ENCODE measurements around the gene KNCN.

KNCN gene

DNA sequence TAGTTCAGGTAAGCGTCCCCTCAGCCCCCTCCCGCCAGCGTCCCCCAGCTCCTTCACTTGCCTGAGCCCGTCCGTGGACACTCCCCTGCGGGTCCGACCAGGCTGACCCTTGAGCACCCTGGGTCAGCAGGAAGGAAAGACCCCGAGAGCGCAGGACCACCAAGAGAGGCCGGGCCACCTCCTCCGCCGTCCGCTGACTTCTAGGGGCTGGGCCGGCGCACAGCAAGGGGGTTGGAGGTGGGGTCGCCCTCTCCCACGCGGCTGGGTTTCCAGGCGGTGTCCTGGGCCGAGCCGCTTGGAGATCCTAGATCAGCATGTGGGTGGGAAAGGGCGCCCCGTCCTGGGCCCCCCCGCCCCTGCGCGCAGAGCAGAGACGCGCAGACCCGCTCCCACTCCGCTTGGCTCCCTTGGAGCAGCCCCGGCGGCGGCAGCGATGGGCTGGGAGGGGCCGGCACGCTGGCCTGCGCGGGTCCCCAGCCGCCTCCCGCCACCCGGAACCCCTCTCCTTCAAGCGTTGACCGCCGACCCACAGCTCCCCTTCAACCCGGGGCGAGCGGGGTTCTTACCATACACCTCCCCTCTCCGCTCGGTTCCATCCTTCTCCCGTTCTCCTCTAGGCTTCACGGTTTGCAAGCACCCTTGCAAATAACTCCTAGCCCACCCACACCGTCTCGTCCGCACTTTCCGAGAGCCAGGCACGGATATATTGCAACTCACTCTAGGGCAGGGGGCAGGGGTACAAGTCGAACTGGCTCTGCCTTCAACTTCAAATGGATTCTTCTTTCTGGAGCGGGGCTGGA is 7.5 kb downstream of the KNCN start:
- DNase-seq, result no peak

DNA sequence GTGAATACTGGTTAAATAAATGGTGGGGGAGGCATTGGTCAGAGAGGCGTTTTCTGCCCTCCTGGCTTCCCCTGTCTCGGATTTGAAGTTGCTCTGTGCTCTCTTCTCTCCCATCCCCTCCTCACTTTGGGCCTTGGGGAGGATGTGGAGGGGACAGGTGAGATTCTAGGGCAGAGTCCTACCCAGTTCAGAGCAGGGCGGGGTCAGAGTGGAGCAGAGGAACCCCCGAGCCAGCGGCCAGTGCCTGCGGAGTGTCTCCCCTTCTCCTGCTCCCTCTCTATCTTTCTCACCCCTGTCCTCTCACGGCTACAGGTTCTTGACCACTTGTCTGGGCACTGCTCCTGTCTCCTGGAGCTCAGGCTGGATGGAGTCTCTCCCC is 8.1 kb downstream of the KNCN start:
- DNase-seq, result no peak

DNA sequence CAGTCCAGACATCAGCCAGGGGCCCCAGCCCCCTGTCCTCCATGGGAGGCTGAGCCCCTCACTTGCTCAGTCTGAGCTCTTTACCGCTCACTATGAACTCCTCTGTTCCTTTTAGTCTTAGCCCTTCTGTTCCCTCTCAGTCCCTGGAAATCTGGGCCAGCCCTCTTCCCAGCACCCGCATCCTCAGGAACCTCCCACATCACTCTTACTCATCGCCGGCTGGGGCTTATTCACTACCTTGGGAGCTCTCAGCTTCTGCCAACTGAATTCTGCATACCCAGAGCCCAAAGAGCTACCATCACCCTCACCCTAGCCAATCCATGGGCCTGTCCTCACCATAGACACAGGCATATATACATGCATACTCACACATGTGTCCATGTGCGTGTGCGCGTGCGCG is 11.5 kb downstream of the KNCN start:
- no peak for DNase-seq

DNA sequence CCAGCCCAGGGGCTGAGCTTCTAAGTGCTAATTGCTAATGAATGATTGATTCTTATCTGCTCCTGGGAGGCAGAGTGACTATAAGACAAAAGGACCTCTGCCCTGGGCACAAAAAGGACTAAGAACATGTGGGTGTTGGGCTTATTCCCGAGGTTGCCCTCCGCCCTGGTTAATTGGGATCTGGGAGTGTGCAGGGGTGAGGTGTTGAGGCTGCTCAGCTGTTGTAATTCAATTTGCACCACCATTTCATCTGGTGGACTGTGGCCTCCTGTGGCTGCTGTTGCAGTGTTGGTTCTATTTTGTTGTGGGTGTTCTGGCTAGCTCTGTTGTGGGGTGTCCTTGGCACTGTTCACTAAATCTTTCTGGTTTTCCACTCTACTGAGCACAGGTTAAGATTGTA is 13.3 kb downstream of the KNCN start:
- DNase-seq, result no peak

DNA sequence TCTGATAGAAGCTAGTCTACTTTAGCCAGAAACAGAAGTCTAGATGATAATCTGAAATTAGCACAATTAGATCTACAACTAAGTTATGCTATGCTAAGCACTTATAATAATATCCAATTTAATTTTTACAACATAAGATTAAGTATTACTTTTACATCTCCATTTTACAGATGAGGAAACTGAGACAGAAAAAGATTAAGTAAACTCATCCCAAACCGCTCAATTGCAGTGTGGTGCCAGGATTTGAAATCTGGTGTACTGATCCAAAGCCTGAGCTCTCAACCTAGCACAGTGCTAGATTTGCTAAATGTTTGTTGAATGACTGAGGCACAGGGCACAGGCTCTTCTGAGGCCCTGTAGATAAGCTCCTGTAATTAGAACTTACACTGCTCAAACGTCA is 13.8 kb downstream of the KNCN start:
- DNase-seq, result no peak

DNA sequence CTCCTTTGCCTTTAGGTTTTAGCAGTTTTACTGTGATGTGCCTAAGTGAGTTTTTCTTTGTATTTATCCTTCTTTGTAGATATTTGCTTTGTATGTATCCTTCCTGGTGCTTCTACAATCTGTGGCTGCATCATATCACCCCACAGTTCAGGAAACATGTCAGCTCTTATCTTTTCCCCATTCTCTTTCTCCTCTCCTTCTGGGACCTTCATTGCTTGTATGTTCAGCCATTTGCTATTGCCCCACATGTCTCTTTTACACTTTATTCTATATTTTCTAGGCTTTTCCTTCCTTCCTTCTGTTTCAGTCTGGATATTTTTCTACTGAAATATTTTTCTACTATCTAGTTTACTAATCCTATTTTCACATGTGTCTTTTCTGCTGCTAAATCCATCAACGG is 14.9 kb downstream of the KNCN start:
- no peak for DNase-seq

DNA sequence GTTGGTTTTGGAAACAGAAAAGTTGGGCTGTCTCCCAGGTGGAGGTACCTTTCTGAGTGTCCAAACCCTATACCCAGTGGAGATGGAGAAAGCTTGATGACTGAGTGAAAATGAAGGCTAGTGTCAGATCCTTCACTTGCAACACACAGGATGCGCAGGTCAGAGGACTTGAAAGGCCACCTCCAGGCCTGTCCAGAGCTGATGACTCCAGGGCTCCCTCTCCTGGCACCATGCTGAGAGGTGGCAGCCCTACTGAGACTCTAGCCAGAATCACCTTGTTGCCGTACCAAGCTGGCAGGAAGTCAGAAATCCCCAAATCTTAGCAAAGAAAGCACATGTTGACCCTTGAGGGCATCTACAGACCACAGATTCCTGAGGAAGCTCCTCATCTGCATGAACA is 16.4 kb downstream of the KNCN start:
- DNase-seq, result peak; percentile 37

DNA sequence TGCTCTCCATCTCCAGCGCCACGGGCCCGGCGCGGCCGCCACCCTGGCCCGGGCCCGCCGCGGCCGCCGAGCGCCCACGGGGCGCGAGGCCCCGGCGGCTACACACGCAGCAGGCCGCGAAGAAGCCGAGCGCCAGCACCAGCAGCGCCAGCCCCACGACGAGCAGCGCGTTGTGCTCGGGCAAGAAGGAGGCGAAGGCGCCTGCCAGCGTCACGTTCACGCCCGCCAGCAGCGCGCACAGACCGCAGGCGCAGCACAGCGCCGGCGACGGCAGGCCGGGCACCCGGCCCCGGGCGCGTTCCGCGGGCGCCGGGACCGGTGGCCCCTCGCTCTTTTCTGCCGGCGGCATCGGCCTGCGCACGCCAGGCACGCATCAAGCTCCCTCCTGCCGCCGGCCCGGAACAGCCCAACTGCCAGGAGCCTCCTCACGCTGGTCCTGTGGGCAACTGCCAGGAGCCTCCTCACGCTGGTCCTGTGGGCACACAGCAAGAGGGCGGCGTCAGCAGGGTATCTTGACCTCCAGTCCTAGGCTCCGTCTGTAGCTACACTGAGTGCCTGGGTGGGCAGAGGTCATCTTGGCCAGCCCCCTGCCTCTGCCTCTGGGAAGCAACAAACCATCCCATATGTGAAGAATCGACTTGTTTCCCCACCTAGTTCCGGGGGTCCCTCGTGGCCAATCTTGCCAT is 18.1 kb downstream of the KNCN start:
- DNase-seq, result peak; percentile 35

DNA sequence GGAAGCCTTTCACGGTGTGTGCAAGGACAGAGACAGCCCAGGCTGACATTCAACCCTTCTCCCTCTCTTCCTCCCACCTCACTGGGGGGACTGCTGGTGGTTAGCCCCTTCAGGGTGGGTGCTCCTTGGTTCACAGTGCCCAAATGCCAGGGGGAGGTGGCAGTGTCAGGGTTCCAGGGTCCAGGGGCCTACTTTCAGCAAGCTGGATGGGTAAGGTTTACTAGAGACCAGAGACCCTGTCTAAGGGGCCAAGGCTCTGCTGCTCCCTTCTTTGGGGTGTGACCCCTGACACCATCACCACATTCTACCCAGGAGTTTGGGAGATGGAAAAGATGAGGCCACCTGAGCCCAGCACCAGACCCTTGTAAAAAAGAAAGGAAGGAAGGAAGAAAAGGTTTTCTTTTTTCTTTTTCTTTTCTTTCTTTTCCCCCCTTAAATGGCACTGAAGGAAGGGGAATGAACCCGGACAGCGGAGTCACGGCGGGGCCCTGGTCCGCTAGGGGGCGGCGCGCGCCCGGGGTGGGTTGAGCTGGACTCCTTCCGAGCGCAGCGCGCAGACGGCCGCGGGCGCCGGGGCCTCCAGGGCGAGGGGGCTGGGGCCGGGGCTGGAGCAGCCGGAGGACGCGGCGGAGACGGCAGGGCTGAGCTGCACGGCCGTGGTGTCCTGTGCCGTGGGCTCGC is 18.8 kb downstream of the KNCN start:
- peak; percentile 58 for DNase-seq

DNA sequence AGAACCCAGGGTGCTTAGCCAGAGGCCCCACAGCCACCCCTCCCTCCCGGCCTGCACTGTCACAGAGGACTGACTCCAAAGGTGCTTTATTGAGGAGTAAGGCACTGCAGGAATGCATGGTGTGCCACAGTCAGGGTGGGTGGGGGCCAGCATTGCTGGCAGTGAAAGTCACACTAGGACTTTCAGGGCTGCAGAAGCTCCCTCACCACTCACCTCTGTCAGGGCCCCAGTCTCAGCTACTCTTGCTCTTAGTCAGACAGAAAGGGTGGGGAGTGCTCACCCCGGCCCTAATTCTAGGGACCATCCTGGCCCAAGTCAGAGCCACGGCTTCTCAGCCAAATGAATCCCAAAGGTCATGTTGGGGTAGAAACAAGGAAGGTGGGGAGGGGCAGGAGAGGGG is 19.4 kb downstream of the KNCN start:
- no peak for DNase-seq

DNA sequence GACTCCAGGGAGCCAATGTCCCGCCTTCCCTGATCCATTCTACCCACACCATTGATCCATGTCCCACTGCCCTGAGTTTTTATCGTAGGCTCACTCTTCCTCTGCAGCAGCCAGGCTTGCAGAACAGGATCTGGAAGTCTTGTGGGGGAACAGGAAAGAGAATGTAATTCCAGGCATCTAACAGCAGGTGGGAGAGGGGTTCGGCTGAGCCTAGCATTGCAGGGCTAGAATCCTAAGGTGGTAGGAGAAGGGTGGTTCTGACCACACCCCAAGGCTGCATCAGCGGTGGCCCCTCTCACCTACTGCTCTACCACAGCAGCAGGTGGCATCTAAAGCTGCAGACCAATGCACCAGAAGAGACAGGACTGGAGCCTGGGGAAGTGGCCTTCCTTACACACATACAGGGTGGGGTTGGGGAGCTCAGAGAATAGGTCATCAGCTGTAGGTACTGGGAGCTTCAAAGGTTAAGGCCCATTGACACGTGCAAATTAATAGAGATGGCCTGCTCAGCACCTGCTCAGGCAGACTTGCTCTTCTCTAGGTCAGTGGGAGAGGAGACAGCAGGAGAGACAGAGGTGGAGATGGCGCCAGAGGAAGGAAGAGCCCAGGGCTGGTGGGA is 20.5 kb downstream of the KNCN start:
- DNase-seq, result no peak

DNA sequence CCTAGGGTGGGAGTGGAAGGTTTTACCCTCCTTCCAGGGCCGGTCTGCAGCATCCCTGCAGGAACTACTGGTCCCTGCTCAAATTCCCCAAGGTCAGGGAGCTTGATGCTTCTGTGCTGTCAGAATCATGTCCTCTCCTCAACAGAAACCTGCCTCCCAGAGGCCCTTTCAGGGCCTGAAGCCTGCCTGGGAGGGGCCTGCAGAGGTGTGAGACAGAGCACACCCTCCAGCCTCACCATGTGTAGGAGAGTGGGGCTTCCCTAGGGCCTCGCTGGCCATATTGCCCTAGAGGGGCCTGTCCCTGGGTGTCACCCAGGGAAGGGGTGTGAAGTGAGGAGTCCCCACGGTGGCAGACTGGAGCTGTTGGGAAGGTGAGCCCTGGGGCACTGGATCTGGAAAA is 21.1 kb downstream of the KNCN start:
- no peak for DNase-seq

DNA sequence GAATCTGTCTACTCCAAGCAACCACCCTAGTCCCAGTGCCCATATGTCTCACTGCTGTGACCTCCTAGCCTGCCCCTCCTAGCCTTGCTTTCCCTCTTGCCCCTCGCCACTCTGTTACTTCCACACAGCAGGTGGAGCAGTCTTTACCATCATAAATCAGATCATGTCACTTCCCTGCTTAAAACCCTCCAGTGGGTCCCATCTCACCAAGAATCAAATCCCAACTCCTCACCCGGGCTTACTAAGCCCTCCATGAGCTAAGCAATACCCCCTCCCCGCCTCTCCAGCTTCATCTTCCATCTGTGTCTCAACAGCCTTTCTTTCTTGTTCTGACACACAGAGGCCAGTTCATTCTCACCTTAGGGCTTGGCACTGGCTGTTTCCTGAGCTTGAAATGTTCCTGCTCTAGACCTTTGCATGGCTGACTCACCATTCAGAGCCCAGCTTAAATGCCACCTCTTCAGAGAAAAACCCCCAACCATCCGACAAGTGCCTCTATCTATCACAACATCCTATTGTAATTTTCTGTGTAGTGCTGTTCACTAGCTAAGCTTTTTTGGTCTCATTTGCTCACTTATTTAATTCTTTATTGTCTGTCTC is 22.3 kb downstream of the KNCN start:
- DNase-seq, result no peak

DNA sequence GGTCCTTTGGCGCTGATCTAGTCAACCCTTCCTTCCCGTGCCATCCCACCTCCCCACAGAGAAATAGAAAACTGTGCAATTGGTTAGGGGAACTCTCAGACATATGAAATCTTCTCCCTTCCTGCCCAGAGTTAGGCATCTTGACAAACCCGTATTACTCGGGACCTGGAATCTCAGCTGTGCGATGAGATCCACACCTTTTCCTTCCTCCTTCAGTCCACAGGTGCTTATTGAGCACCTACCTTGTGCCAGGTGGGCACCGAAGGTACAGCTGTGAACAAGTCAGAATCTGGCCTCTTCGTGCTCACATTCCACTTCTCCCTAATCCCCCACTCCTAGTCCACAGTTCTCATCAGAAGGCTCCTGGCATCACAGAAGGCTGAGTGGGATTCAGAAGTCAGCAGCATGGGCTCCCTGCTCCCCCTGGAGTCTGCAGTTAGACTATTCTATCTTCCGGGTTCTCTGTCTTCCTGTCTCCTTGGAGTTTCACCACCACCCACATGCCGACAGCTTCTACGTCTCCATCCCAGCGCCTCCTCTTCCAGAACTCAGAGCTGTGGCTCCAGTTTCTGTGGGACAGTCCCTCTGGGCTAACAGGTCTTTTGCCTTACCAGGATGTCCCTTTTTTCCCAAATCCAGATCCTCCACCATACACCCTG is 23.0 kb downstream of the KNCN start:
- DNase-seq, result peak; percentile 36

DNA sequence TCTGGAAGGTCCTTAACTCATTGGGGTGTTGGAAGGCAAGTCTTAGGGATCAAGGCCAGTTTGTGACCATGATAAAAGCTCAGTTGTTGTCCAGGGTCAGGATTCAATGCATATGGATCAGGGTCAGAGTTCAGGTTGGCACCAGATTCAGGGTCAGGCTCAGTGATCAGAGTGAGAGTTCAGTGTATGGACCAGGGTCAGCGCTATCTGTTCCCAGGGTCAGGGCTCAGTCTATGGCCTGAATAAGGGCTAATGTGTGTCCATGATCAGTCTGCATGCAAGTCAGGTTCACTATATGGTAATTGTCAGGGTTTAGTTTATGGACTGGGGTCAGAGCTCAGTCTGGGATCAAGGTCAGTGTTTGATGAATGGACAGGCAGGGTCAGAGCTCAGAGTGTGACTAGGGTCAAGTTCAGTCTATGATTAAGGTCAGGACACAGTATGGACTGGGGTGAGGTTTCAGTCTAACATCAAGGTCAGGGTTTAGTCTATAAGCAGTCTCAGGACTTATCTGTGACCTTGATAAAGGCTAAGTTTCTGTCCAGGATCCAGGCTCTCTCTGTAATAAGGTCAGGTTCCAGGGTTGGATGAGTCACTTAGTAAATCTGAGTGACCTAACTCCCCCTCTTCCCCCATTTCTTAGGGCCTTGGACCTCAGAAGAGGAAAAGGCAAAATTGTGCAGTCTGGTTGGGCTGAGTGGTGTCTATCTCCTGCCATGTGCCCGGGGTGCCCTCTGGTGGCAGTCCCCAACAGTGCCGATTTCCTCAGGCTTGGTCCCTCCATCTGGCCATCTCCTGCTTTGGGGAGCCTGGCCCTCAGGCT is 23.8 kb downstream of the KNCN start:
- peak; percentile 80 for DNase-seq

DNA sequence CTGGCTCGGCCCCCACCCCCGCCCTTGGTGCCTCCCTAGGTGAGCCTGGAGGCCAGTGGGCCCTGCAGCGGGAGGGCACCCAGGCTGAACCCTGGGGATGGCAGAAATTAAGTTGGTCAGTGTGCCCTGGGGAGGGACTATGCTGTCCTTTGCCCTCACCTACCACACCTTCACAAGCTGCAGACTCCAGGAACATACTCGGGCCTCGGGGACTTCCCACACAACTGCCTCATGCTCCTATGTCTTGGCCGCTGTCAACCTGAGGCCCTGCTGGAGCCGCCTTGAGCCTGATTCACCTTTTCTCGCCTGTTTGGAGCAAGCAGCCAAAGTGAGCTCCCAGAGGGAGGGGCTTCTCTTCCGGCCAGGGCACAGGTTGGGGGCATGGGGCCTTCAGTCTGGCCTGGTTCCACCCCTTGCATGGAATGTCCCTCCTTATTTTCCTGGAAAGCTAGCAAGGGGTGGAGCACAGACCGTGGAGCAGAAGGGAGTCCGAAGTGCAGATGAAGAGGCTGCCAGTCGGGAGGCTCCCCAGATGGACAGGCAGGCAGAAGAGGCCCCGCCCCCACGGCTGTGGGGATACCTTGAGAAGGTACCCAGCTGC is 24.7 kb downstream of the KNCN start:
- DNase-seq, result no peak

DNA sequence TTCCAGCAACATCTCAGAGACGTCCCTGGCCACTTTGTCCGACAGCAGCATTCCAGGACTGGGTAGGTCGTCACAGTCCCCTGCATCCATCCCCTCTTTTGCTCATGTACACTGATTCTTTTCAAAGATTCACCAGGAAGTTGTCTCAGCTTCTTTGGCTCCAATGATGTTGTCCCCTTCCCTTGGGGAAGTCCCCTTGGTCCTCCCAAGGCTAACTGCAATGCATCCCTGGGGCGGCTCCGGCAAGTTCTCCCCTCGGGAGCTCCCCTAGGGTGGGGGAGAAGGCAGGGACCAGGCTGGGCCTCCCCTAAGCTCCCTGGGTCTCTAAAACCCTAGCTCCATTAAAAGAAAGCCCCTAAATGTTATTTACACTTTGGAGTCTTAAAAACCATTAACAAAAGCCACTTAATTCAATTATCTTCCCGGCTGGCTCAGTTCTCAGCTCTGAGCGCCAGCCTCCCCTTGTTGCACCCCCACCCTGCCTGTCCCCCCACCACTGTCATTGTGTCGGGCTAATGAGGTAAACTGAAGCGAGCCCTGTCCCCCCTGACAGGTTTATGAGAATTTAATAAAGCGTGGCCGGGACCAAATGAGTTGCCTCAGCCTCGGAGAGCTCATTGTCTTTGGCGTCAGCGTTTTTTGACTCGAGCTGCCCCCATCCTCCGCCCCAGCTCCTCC is 25.3 kb downstream of the KNCN start:
- DNase-seq, result no peak

DNA sequence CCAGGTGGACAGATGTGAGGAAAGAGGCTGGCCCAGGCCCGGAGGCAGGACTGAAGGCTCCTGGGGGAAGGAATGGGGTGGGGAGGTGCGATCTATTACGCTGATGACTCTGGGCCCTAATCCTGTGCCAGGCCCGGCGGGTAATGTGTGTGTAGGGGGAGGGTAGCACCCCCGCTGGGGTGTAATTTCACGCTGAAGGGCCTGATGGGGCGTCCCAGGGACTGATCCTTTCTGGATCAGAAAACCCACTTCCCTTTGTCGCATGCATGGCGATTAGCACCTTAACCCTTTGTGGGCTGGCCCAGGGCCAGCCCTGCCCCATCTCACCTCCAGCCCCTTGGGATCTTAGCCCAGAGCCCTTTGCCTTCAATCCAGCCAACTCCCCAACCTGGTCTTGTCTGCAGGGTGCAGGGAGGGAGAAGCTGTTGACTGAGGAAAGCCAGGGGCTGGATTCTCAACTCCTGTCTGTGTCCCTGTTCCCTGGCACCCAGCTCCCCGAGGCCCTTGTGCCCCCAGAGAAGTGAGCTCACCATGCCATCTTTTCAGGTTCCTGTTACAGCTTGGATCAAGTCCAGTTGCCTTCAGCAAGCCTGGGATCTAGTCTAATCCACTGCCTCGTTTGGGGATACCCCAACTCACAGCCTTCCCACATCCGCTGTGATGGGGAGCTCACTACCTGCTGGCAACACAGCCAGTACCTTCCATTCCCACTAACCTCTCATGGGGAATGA is 26.0 kb downstream of the KNCN start:
- no peak for DNase-seq

DNA sequence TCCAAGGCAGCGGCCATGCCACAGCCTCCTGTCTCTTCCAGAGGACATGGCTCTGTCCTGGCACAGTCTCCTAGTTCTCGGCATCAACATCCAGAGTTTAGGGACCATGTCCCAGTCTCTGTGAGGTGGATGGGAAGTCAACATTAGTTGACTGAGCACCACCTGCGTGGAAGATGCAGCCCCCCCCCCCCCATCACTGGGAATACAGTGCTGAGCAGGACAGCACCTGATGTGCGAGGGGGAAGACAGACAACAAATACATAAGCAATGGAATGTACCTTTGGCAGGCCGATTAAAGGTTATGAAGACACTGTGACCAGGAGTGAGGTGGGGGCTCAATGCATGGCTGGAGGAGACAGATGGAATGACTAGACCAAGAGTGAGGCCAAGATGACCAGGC is 26.6 kb downstream of the KNCN start:
- DNase-seq, result no peak
